HAP-1 (cell line): ENCODE data around the gene AGAP1.
A peak's percentile ranks its signal among the peaks of the same experiment; 100 is the strongest.

Experiments used
- DNase-seq, 2 experiments: peaks; one replicate each; pipeline ENCODE4 v3.0.0-alpha.2; 2016 to 2020; ENCODE audit warnings: low spot score in 2 of 2
- H3K27me3 ChIP-seq: fragments of 250-450 bp; sonication (Bioruptor Pico); 2 replicates; pipeline ENCODE4 v1.5.1; 2020; ENCODE audit warnings: low read depth, mild to moderate bottlenecking, moderate library complexity
- H3K36me3 ChIP-seq: fragments of 250-450 bp; sonication (Bioruptor Pico); replicated peaks from 2 replicates; pipeline ENCODE4 v1.5.1; 2020; ENCODE audit warnings: mild to moderate bottlenecking
- H3K4me1 ChIP-seq: fragments of 250-450 bp; sonication (Bioruptor Pico); 2 replicates; pipeline ENCODE4 v1.5.1; 2020; ENCODE audit warnings: mild to moderate bottlenecking
- H3K4me3 ChIP-seq: fragments of 250-450 bp; sonication (Bioruptor Pico); 2 replicates; pipeline ENCODE4 v1.5.1; 2020; ENCODE audit warnings: mild to moderate bottlenecking, moderate library complexity
- H3K9me3 ChIP-seq: fragments of 250-450 bp; sonication (Bioruptor Pico); 2 replicates; pipeline ENCODE4 v1.5.1; 2020; ENCODE audit warnings: mild to moderate bottlenecking, moderate library complexity
- in situ Hi-C: fragments of 300-500 bp; cut with MboI; formaldehyde crosslinking; loops from 3 replicates; pipeline ENCODE4 v1.14.3; 2020; ENCODE audit warnings: low sequenced_read_pairs, inconsistent platforms, mixed read lengths

The AGAP1 gene

GRCh38 chr2:235583144-235583543, 89.3 kb downstream of the AGAP1 start:
- Histone ChIP-seq H3K4me1 (peaks cover 11% of the 10 kb centered on the region), H3K9me3 (no peaks in the 10 kb centered on the region), H3K36me3 (no peaks in the 10 kb centered on the region), H3K27me3 (no peaks in the 10 kb centered on the region), H3K4me3 (no peak overlapping the region)
- DNase-seq: no peak
- in situ Hi-C loops: loop anchor here (10.0 kb wide), 1 partner anchor 438 kb away; no protein-coding TSS in a partner anchor

DNA sequence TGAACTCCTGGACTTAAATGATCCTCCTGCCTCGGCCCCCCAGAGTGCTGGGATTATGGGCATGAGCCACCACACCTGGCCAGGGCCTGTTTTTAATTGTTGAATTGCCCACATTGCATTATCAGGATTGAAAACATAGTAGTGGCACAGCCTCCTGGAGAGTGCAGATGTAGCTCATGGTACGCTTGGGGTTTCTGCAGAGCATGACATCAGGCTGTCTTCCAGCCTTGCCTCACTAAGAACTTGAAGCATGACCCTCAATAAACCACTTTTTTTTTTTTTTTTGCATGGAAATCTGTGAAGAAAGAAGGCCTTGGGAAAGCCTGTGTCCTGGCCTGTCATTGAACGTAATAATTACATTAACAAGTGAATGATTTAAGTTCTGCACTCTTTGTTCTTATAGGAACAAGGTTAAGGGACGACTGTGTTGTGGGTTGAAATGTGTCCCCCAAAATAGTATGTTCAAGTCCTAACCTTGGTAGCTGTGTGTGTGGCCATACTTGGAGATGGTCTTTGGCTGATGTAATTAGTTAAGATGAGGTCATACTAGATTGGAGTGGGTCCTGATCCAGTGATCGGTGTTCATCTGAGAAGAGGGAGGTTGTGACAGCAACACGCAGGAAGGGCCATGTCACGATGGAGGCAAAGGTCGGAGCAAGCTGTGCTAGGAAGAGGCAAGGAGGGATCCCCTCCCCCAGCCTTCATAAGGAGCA, 90.2 kb downstream of the AGAP1 start:
- Histone ChIP-seq H3K4me3 (no peak overlapping the region), H3K36me3 (no peaks in the 10 kb centered on the region), H3K4me1 (peaks cover 11% of the 10 kb centered on the region), H3K9me3 (no peaks in the 10 kb centered on the region), H3K27me3 (no peaks in the 10 kb centered on the region)
- DNase-seq: no peak
- in situ Hi-C loops: loop anchor here (10.0 kb wide), 1 partner anchor 439 kb away; no protein-coding TSS in a partner anchor

- H3K9me3 ChIP-seq: no peaks in the 10 kb centered on the region
- no peaks in the 10 kb centered on the region for H3K27me3 ChIP-seq
- in situ Hi-C loops: loop anchor here (10.0 kb wide), 1 partner anchor 440 kb away; no protein-coding TSS in a partner anchor
- H3K36me3 ChIP-seq: no peaks in the 10 kb centered on the region
- H3K4me3 ChIP-seq: no peak overlapping the region
- no peak for DNase-seq
- peaks cover 11% of the 10 kb centered on the region for H3K4me1 ChIP-seq
These were observed 90.8 kb downstream of the AGAP1 start for GRCh38 chr2:235584638-235585007.

DNA sequence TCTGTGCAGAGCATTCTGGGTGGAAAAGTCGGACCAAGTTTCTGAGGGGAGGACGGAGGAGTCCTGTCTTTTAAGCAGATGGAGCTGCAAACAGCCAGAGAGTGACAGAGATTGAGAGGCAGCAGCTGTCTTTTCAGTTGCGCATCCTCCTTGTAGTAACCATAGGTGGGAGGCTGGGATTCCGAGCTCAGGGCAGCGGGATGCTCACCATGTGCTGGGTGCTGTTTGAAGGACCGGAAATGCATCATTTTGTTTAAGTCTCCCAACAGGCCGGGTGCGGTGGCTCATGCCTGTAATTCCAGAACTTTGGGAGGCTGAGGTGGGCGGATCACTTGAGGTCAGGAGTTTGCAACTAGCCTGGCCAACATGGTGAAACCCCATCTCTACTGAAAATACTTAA, 93.4 kb downstream of the AGAP1 start:
- in situ Hi-C loops: loop anchor here (10.0 kb wide), 1 partner anchor 442 kb away; no protein-coding TSS in a partner anchor
- Histone ChIP-seq H3K9me3 (no peaks in the 10 kb centered on the region), H3K4me3 (no peak overlapping the region), H3K36me3 (no peaks in the 10 kb centered on the region), H3K27me3 (no peaks in the 10 kb centered on the region), H3K4me1 (no peaks in the 10 kb centered on the region)
- no peak for DNase-seq

DNA sequence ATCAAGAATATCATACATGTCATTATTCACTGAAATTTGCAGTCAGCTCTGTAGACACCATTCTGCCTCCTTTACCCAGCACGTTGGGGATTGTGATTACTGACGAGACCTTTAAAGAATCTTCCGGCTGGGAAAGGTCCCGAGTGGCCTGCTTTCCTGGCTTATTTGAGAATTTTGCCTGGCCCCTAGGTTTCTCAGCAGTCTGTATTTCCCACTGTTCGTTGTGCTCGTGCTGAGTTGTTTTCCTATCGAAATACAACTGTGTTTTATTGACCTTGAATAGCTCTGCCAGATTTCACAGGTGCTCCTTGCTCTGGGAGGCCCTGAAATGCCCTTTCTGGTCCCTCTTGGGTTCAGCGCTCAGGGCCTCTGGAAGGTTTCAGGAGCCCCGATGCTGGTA, 94.9 kb downstream of the AGAP1 start:
- no peak for DNase-seq
- Histone ChIP-seq H3K27me3 (no peaks in the 10 kb centered on the region), H3K36me3 (no peaks in the 10 kb centered on the region), H3K4me1 (no peaks in the 10 kb centered on the region), H3K4me3 (no peak overlapping the region), H3K9me3 (no peaks in the 10 kb centered on the region)
- in situ Hi-C loops: loop anchor here (10.0 kb wide), 1 partner anchor 444 kb away; no protein-coding TSS in a partner anchor

GRCh38 chr2:235591231-235591730, 97.4 kb downstream of the AGAP1 start:
- no peaks in the 10 kb centered on the region for H3K27me3 ChIP-seq
- H3K4me1 ChIP-seq: no peaks in the 10 kb centered on the region
- peak in 1 of 2 experiments; percentile 58 for DNase-seq
- H3K36me3 ChIP-seq: no peaks in the 10 kb centered on the region
- no peak overlapping the region for H3K4me3 ChIP-seq
- H3K9me3 ChIP-seq: no peaks in the 10 kb centered on the region
- in situ Hi-C loops: no loop called here

- no peak for DNase-seq
- in situ Hi-C loops: no loop called here
- Histone ChIP-seq H3K27me3 (no peaks in the 10 kb centered on the region), H3K9me3 (no peaks in the 10 kb centered on the region), H3K4me3 (no peak overlapping the region), H3K4me1 (no peaks in the 10 kb centered on the region), H3K36me3 (no peaks in the 10 kb centered on the region)
These were observed 98.1 kb downstream of the AGAP1 start for GRCh38 chr2:235591921-235592320.

DNA sequence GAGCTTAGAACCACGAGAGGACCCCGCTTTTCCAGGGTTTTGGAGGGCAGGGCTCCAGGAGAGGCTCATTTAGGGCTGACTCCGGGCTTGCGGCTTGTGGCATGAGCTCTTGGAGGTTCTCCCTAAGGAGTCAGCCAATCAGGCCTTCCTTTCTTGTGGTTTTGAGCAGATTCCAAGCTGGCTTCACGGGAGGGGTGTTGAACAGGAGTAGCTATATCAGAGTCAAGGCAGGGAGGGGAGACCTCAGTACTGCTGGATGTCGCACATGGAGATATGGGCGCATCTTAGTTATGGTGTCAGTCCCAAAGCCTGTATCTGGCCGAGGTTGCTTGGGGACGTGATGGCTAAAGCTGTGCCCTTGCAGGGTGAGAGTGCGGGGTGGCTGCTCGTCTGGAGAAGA, 98.6 kb downstream of the AGAP1 start:
- no peaks in the 10 kb centered on the region for H3K27me3 ChIP-seq
- in situ Hi-C loops: no loop called here
- no peak for DNase-seq
- no peaks in the 10 kb centered on the region for H3K4me1 ChIP-seq
- H3K4me3 ChIP-seq: no peak overlapping the region
- H3K36me3 ChIP-seq: no peaks in the 10 kb centered on the region
- H3K9me3 ChIP-seq: no peaks in the 10 kb centered on the region

GRCh38 chr2:235592836-235593235, 99.0 kb downstream of the AGAP1 start:
- H3K4me3 ChIP-seq: no peak overlapping the region
- in situ Hi-C loops: no loop called here
- H3K36me3 ChIP-seq: no peaks in the 10 kb centered on the region
- H3K4me1 ChIP-seq: no peaks in the 10 kb centered on the region
- H3K27me3 ChIP-seq: no peaks in the 10 kb centered on the region
- no peak for DNase-seq
- no peaks in the 10 kb centered on the region for H3K9me3 ChIP-seq

DNA sequence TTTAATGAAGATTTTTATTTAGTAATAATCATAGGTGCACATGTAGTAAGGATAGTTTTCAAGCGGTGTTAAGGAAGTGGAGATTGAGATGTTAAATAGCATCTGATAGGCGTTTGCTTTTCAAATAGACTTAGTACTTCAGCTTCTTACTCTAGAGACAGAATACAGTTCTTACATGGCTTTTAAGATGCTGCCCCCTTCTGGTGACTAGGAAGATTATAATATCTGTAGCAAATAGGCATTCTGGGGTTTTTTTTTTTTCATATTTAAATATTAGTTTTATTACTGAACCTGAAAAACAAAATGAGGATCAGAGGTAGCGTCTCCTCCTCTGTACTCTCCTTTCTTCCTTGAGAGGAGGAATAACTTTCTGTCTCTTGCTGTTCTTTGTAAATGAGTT, 100.2 kb downstream of the AGAP1 start:
- Histone ChIP-seq H3K9me3 (no peaks in the 10 kb centered on the region), H3K4me1 (no peaks in the 10 kb centered on the region), H3K36me3 (no peaks in the 10 kb centered on the region), H3K4me3 (no peak overlapping the region), H3K27me3 (no peaks in the 10 kb centered on the region)
- DNase-seq: peak in 1 of 2 experiments; percentile 81
- in situ Hi-C loops: no loop called here

- Histone ChIP-seq H3K4me3 (no peak overlapping the region), H3K9me3 (no peaks in the 10 kb centered on the region), H3K27me3 (no peaks in the 10 kb centered on the region), H3K36me3 (no peaks in the 10 kb centered on the region), H3K4me1 (no peaks in the 10 kb centered on the region)
- no peak for DNase-seq
- in situ Hi-C loops: no loop called here
These were observed 101.1 kb downstream of the AGAP1 start for GRCh38 chr2:235594964-235595363.

DNA sequence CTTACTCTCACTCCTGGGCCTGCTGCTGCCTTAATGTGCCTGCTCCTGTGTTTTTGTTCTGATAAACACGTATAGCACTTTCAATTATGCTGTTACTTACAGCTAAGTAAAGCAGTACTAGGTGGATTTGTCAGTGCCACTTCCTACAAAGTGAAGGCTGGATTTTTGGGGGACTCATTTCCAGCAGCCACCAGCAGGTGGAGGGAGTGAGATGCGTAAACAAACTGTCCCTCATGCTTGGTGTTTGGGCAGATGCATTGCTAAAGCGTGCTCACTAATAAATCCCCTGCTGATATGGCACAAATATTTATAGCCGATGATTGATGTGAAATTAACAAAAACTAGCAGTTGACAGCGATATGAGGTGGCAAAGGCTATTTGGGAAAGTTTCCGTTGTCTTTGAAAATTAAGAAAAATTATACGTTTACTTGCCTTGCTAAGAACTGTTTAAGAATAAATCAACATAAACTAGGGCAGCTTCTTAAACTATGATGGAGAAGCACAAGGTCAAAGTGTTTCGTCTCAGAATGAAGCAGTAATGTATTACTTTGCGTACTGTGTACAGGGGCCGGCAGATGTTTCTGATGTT, 101.7 kb downstream of the AGAP1 start:
- Histone ChIP-seq H3K36me3 (no peaks in the 10 kb centered on the region), H3K4me3 (no peak overlapping the region), H3K9me3 (no peaks in the 10 kb centered on the region), H3K27me3 (no peaks in the 10 kb centered on the region), H3K4me1 (no peaks in the 10 kb centered on the region)
- in situ Hi-C loops: no loop called here
- DNase-seq: peak; percentile 51 to 77

- Histone ChIP-seq H3K9me3 (no peaks in the 10 kb centered on the region), H3K36me3 (no peaks in the 10 kb centered on the region), H3K4me3 (no peak overlapping the region), H3K4me1 (no peaks in the 10 kb centered on the region), H3K27me3 (no peaks in the 10 kb centered on the region)
- in situ Hi-C loops: no loop called here
- DNase-seq: no peak
These were observed 102.4 kb downstream of the AGAP1 start for GRCh38 chr2:235596272-235596671.

DNA sequence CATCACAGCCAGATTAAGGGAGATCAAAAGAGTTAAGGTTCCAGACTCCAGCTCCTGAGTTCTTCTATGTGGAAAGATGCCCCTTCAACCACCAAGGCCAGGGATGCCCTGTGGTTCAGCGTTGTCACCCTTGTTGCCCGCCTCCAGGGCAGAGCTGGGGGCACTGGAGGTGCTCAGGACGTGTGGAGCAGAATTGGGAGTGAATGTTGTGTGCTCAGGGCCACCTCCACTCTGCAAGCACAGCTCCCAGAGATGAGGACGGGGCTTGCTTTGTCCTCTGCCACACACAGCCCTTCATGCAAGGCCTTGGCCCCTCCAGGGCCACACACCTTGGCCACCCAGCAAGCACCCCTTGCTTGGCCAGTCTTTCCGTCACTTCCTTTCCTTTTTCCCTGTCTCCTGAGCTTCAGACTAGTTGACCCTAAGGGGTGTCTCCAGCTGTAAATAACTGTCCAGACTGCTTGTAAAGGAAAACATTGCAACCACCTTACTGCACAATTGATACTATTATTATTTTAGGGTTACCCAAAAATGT, 103.3 kb downstream of the AGAP1 start:
- in situ Hi-C loops: no loop called here
- no peak overlapping the region for H3K4me3 ChIP-seq
- DNase-seq: no peak
- H3K4me1 ChIP-seq: no peaks in the 10 kb centered on the region
- no peaks in the 10 kb centered on the region for H3K36me3 ChIP-seq
- H3K9me3 ChIP-seq: no peaks in the 10 kb centered on the region
- H3K27me3 ChIP-seq: no peaks in the 10 kb centered on the region
